Suprapubic skin (tissue), 4 donors: ENCODE results near the gene LAMA3.

Experiments
- EP300 ChIP-seq: sonication (generic); formaldehyde crosslinking; IDR thresholded peaks from one replicate; pipeline ENCODE4 v1.6.1; 2017; ENCODE audit warnings: antibody characterized with exemption
- POLR2A ChIP-seq, 2 donors: fragments of 450-650 bp; IDR thresholded peaks; one replicate each; pipeline ENCODE4 v1.6.1; 2017; ENCODE audit warnings: antibody characterized with exemption in 2 of 2, mild to moderate bottlenecking in 2 of 2, moderate library complexity in 2 of 2
- POLR2AphosphoS5 ChIP-seq, 3 donors: sonication (generic); formaldehyde crosslinking; IDR thresholded peaks; one replicate each; pipeline ENCODE4 v1.6.1; 2017; ENCODE audit warnings: antibody characterized with exemption in 3 of 3
- TF ChIP-seq, protein P1 (sequence below), 2 donors: fragments of 200-600 bp in 1 of 2; fragments of 450-650 bp in 1 of 2; sonication (generic) in 1 of 2; IDR thresholded peaks; one replicate each; pipeline ENCODE4 v1.5.1; 2016 to 2019; ENCODE audit warnings: antibody characterized with exemption in 2 of 2, mild to moderate bottlenecking in 1 of 2, moderate library complexity in 1 of 2

DNA sequence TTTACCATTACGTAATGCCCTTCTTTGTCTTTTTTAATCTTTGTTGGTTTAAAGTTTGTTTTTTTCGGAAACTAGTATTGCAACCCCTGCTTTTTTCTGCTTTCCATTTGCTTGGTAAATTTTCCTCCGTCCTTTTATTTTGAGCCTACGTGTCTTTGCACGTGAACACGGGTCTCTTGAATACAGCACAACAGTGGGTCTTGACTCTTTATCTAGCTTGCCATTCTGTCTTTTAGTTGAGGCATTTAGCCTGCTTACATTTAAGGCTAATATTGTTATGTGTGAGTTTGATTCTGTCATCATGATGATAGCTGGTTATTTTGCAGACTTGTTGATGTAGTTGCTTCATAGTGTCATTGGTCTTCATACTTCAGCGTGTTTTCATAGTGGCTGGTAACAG is 287.9 kb downstream of the LAMA3 start:
- no peak for TF ChIP-seq POLR2AphosphoS5 (IDR thresholded peaks at IDR 0.05)
- no peak for TF ChIP-seq POLR2A (IDR thresholded peaks at IDR 0.05)
- TF ChIP-seq, protein P1, sequence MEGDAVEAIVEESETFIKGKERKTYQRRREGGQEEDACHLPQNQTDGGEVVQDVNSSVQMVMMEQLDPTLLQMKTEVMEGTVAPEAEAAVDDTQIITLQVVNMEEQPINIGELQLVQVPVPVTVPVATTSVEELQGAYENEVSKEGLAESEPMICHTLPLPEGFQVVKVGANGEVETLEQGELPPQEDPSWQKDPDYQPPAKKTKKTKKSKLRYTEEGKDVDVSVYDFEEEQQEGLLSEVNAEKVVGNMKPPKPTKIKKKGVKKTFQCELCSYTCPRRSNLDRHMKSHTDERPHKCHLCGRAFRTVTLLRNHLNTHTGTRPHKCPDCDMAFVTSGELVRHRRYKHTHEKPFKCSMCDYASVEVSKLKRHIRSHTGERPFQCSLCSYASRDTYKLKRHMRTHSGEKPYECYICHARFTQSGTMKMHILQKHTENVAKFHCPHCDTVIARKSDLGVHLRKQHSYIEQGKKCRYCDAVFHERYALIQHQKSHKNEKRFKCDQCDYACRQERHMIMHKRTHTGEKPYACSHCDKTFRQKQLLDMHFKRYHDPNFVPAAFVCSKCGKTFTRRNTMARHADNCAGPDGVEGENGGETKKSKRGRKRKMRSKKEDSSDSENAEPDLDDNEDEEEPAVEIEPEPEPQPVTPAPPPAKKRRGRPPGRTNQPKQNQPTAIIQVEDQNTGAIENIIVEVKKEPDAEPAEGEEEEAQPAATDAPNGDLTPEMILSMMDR (IDR thresholded peaks at IDR 0.05), result no peak
- TF ChIP-seq EP300, result no peak
